HUES6 (cell line): ENCODE data around the gene RBMS1.

Experiments used
- H3K27ac ChIP-seq: 2 replicates; pipeline ENCODE4 v1.7.0; 2013; ENCODE audit warnings: low read depth, mild to moderate bottlenecking, low read length, inconsistent platforms
- H3K27me3 ChIP-seq: 2 replicates; pipeline ENCODE4 v1.6.1; 2013; ENCODE audit warnings: low read length; ENCODE audit not compliant: control insufficient read depth, insufficient read depth
- H3K36me3 ChIP-seq: 2 replicates; pipeline ENCODE4 v1.6.1; 2013; ENCODE audit warnings: low read length; ENCODE audit not compliant: control insufficient read depth, insufficient read depth
- H3K4me1 ChIP-seq: 2 replicates; pipeline ENCODE4 v1.6.1; 2013; ENCODE audit warnings: low read length; ENCODE audit not compliant: control insufficient read depth, insufficient read depth
- H3K4me3 ChIP-seq: 2 replicates; pipeline ENCODE4 v1.5.1; 2013; ENCODE audit warnings: low read depth, low read length
- H3K9ac ChIP-seq: one replicate; pipeline ENCODE4 v1.6.1; 2013; ENCODE audit warnings: mild to moderate bottlenecking, low read length
- H3K9me3 ChIP-seq: 2 replicates; pipeline ENCODE4 v1.6.1; 2013; ENCODE audit warnings: low read depth, low read length; ENCODE audit not compliant: control insufficient read depth, insufficient read depth

RBMS1 gene

GRCh38 chr2:160360089-160360757 is 133.4 kb downstream of the RBMS1 start:
- Histone ChIP-seq H3K4me3 (no peak overlapping the region), H3K9ac (no peak overlapping the region), H3K36me3 (no peaks in the 10 kb centered on the region), H3K9me3 (no peaks in the 10 kb centered on the region), H3K27ac (no peak overlapping the region), H3K4me1 (0 out of 2 replicates have a peak, but pooled peaks cover 6% of the 10 kb centered on the region), H3K27me3 (no peaks in the 10 kb centered on the region)

GRCh38 chr2:160358046-160358445 is 135.6 kb downstream of the RBMS1 start:
- no peak overlapping the region for H3K4me3 ChIP-seq
- 0 out of 2 replicates have a peak, but pooled peaks cover 6% of the 10 kb centered on the region for H3K4me1 ChIP-seq
- no peaks in the 10 kb centered on the region for H3K27me3 ChIP-seq
- no peak overlapping the region for H3K27ac ChIP-seq
- no peaks in the 10 kb centered on the region for H3K9me3 ChIP-seq
- no peaks in the 10 kb centered on the region for H3K36me3 ChIP-seq
- no peak overlapping the region for H3K9ac ChIP-seq

GRCh38 chr2:160356485-160356884 is 137.1 kb downstream of the RBMS1 start:
- H3K27ac ChIP-seq = no peak overlapping the region

GRCh38 chr2:160355080-160355479 is 138.5 kb downstream of the RBMS1 start:
- no peaks in the 10 kb centered on the region for H3K9me3 ChIP-seq
- H3K9ac ChIP-seq = no peak overlapping the region
- 0 out of 2 replicates have a peak, but pooled peaks cover 3% of the 10 kb centered on the region for H3K4me1 ChIP-seq
- H3K4me3 ChIP-seq = no peak overlapping the region
- no peaks in the 10 kb centered on the region for H3K27me3 ChIP-seq
- no peaks in the 10 kb centered on the region; the same call in 1 of the 2 replicates for H3K36me3 ChIP-seq
- H3K27ac ChIP-seq = no peak overlapping the region

More at GRCh38 chr2:160356485-160356884, 137.1 kb downstream of the RBMS1 start:
- no peak overlapping the region for H3K4me3 ChIP-seq
- no peaks in the 10 kb centered on the region for H3K27me3 ChIP-seq
- 0 out of 2 replicates have a peak, but pooled peaks cover 6% of the 10 kb centered on the region for H3K4me1 ChIP-seq
- H3K36me3 ChIP-seq = no peaks in the 10 kb centered on the region
- H3K9me3 ChIP-seq = no peaks in the 10 kb centered on the region
- no peak overlapping the region for H3K9ac ChIP-seq

GRCh38 chr2:160354677-160355076 is 138.9 kb downstream of the RBMS1 start:
- Histone ChIP-seq H3K36me3 (peaks cover 3% of the 10 kb centered on the region; the same call in 1 of the 2 replicates), H3K9me3 (no peaks in the 10 kb centered on the region), H3K27ac (no peak overlapping the region), H3K4me1 (no peaks in the 10 kb centered on the region), H3K27me3 (no peaks in the 10 kb centered on the region), H3K9ac (no peak overlapping the region), H3K4me3 (no peak overlapping the region)

GRCh38 chr2:160353813-160354212 is 139.8 kb downstream of the RBMS1 start:
- peaks cover 3% of the 10 kb centered on the region; the same call in 1 of the 2 replicates for H3K36me3 ChIP-seq
- H3K4me3 ChIP-seq = no peak overlapping the region
- H3K27ac ChIP-seq = no peak overlapping the region
- H3K4me1 ChIP-seq = no peaks in the 10 kb centered on the region
- no peak overlapping the region for H3K9ac ChIP-seq
- no peaks in the 10 kb centered on the region for H3K9me3 ChIP-seq
- H3K27me3 ChIP-seq = no peaks in the 10 kb centered on the region

- Histone ChIP-seq H3K4me3 (no peak overlapping the region), H3K27me3 (no peaks in the 10 kb centered on the region), H3K36me3 (peaks cover 3% of the 10 kb centered on the region; the same call in 1 of the 2 replicates), H3K27ac (no peak overlapping the region), H3K9me3 (no peaks in the 10 kb centered on the region), H3K4me1 (no peaks in the 10 kb centered on the region), H3K9ac (no peak overlapping the region)
Measured at GRCh38 chr2:160353166-160353565, 140.4 kb downstream of the RBMS1 start.

- Histone ChIP-seq H3K4me1 (no peaks in the 10 kb centered on the region), H3K4me3 (no peak overlapping the region), H3K9me3 (no peaks in the 10 kb centered on the region), H3K9ac (no peak overlapping the region), H3K27me3 (no peaks in the 10 kb centered on the region), H3K36me3 (peaks cover 3% of the 10 kb centered on the region; the same call in 1 of the 2 replicates), H3K27ac (no peak overlapping the region)
Measured at GRCh38 chr2:160352500-160352899, 141.1 kb downstream of the RBMS1 start.

GRCh38 chr2:160351956-160352355 is 141.7 kb downstream of the RBMS1 start:
- no peak overlapping the region for H3K27ac ChIP-seq
- H3K4me1 ChIP-seq = no peaks in the 10 kb centered on the region

GRCh38 chr2:160349306-160349705 is 144.3 kb downstream of the RBMS1 start:
- Histone ChIP-seq H3K27me3 (no peaks in the 10 kb centered on the region), H3K36me3 (peaks cover 3% of the 10 kb centered on the region; the same call in 1 of the 2 replicates), H3K27ac (no peak overlapping the region), H3K9me3 (no peaks in the 10 kb centered on the region), H3K4me1 (no peaks in the 10 kb centered on the region), H3K9ac (no peak overlapping the region), H3K4me3 (no peak overlapping the region)

More at GRCh38 chr2:160351956-160352355, 141.7 kb downstream of the RBMS1 start:
- H3K9ac ChIP-seq = no peak overlapping the region
- no peaks in the 10 kb centered on the region for H3K9me3 ChIP-seq
- peaks cover 3% of the 10 kb centered on the region; the same call in 1 of the 2 replicates for H3K36me3 ChIP-seq
- H3K27me3 ChIP-seq = no peaks in the 10 kb centered on the region
- no peak overlapping the region for H3K4me3 ChIP-seq

- H3K27ac ChIP-seq = no peak overlapping the region
- H3K4me1 ChIP-seq = no peaks in the 10 kb centered on the region
Measured at GRCh38 chr2:160347269-160347863, 146.2 kb downstream of the RBMS1 start.

More at GRCh38 chr2:160347269-160347863, 146.2 kb downstream of the RBMS1 start:
- Histone ChIP-seq H3K36me3 (peaks cover 3% of the 10 kb centered on the region; the same call in 1 of the 2 replicates), H3K9me3 (no peaks in the 10 kb centered on the region), H3K27me3 (no peaks in the 10 kb centered on the region), H3K4me3 (no peak overlapping the region), H3K9ac (no peak overlapping the region)
